HUES48 (cell line): ENCODE data around the gene SLC25A15.
A peak's percentile ranks its signal among the peaks of the same experiment; 100 is the strongest.
"Not testable (repeated sequence)": the region's sequence is repeated elsewhere in the genome, so short reads cannot be mapped to it uniquely, and the experiment has no call there.

ENCODE experiments used
- H3K27ac ChIP-seq: one replicate; pipeline ENCODE4 v1.7.0; 2013; ENCODE audit warnings: low read depth, low read length, inconsistent platforms
- H3K27me3 ChIP-seq: 2 replicates; pipeline ENCODE4 v1.6.1; 2013; ENCODE audit warnings: mild to moderate bottlenecking, low read length; ENCODE audit not compliant: control insufficient read depth, insufficient read depth
- H3K36me3 ChIP-seq: 2 replicates; pipeline ENCODE4 v1.6.1; 2013; ENCODE audit warnings: low read length; ENCODE audit not compliant: control insufficient read depth, insufficient read depth
- H3K4me1 ChIP-seq: 2 replicates; pipeline ENCODE4 v1.6.1; 2013; ENCODE audit warnings: mild to moderate bottlenecking, low read length; ENCODE audit not compliant: control insufficient read depth, insufficient read depth
- H3K4me3 ChIP-seq: 2 replicates; pipeline ENCODE4 v1.5.1; 2013; ENCODE audit warnings: mild to moderate bottlenecking, low read depth, low read length
- H3K9ac ChIP-seq: 2 replicates; pipeline ENCODE4 v1.6.1; 2013; ENCODE audit warnings: mild to moderate bottlenecking, low read depth, low read length, moderate library complexity
- H3K9me3 ChIP-seq: 2 replicates; pipeline ENCODE4 v1.6.1; 2013; ENCODE audit warnings: low read length; ENCODE audit not compliant: control insufficient read depth, insufficient read depth

SLC25A15 gene

GRCh38 chr13:40781717-40782116, 7.7 kb upstream of the SLC25A15 start:
- H3K36me3 ChIP-seq: no peaks in the 10 kb centered on the region
- H3K27ac ChIP-seq: no peak overlapping the region
- H3K9ac ChIP-seq: no peak overlapping the region
- no peaks in the 10 kb centered on the region for H3K9me3 ChIP-seq
- no peaks in the 10 kb centered on the region for H3K27me3 ChIP-seq
- no peak overlapping the region for H3K4me3 ChIP-seq
- H3K4me1 ChIP-seq: peaks cover 5% of the 10 kb centered on the region; the same call in 1 of the 2 replicates

- H3K27ac ChIP-seq: not testable (repeated sequence)
Observed at GRCh38 chr13:40782971-40783370, 6.4 kb upstream of the SLC25A15 start.

GRCh38 chr13:40784540-40784939, 4.9 kb upstream of the SLC25A15 start:
- H3K4me1 ChIP-seq: peaks cover 5% of the 10 kb centered on the region; the same call in 1 of the 2 replicates
- no peak overlapping the region for H3K4me3 ChIP-seq
- H3K9ac ChIP-seq: no peak overlapping the region
- no peak overlapping the region for H3K27ac ChIP-seq
- no peaks in the 10 kb centered on the region for H3K9me3 ChIP-seq
- no peaks in the 10 kb centered on the region for H3K27me3 ChIP-seq
- no peaks in the 10 kb centered on the region for H3K36me3 ChIP-seq

More at GRCh38 chr13:40782971-40783370, 6.4 kb upstream of the SLC25A15 start:
- H3K9ac ChIP-seq, H3K9me3 ChIP-seq, H3K4me1 ChIP-seq, H3K4me3 ChIP-seq, H3K27me3 ChIP-seq, H3K36me3 ChIP-seq: not testable (repeated sequence)

GRCh38 chr13:40786568-40786996, 2.8 kb upstream of the SLC25A15 start:
- no peak overlapping the region for H3K4me3 ChIP-seq

GRCh38 chr13:40787062-40787461, 2.3 kb upstream of the SLC25A15 start:
- no peaks in the 10 kb centered on the region for H3K9me3 ChIP-seq
- H3K36me3 ChIP-seq: no peaks in the 10 kb centered on the region
- H3K27me3 ChIP-seq: no peaks in the 10 kb centered on the region
- no peak overlapping the region for H3K9ac ChIP-seq
- peaks cover 5% of the 10 kb centered on the region for H3K4me1 ChIP-seq
- H3K27ac ChIP-seq: no peak overlapping the region
- no peak overlapping the region for H3K4me3 ChIP-seq

More at GRCh38 chr13:40786568-40786996, 2.8 kb upstream of the SLC25A15 start:
- no peaks in the 10 kb centered on the region for H3K9me3 ChIP-seq
- no peak overlapping the region for H3K27ac ChIP-seq
- H3K9ac ChIP-seq: no peak overlapping the region
- H3K4me1 ChIP-seq: peaks cover 5% of the 10 kb centered on the region
- no peaks in the 10 kb centered on the region for H3K36me3 ChIP-seq
- no peaks in the 10 kb centered on the region for H3K27me3 ChIP-seq

- peak overlapping the region; percentile 87 for H3K27ac ChIP-seq
- H3K27me3 ChIP-seq, H3K36me3 ChIP-seq, H3K9me3 ChIP-seq, H3K4me1 ChIP-seq: not testable (repeated sequence)
- peak overlapping the region; percentile 77 for H3K4me3 ChIP-seq
- H3K9ac ChIP-seq: peak overlapping the region; percentile 90
Observed at GRCh38 chr13:40788540-40789274, 704 bp upstream of the SLC25A15 start.

- Histone ChIP-seq H3K36me3 (peaks cover 16% of the 10 kb centered on the region; the same call in 1 of the 2 replicates), H3K27me3 (no peaks in the 10 kb centered on the region), H3K4me3 (peak overlapping the region; percentile 77), H3K9me3 (no peaks in the 10 kb centered on the region), H3K27ac (peak overlapping the region; percentile 87), H3K9ac (peak overlapping the region; percentile 90), H3K4me1 (peaks cover 5% of the 10 kb centered on the region)
Observed at GRCh38 chr13:40790154-40790616, 774 bp downstream of the SLC25A15 start.

GRCh38 chr13:40792284-40793051, 3.1 kb downstream of the SLC25A15 start:
- Histone ChIP-seq H3K4me1 (peaks cover 5% of the 10 kb centered on the region), H3K27ac (no peak overlapping the region), H3K9ac (no peak overlapping the region), H3K4me3 (no peak overlapping the region), H3K36me3 (peaks cover 30% of the 10 kb centered on the region), H3K9me3 (no peaks in the 10 kb centered on the region), H3K27me3 (no peaks in the 10 kb centered on the region)

GRCh38 chr13:40793339-40793738, 3.9 kb downstream of the SLC25A15 start:
- peaks cover 5% of the 10 kb centered on the region for H3K4me1 ChIP-seq
- H3K36me3 ChIP-seq: peaks cover 30% of the 10 kb centered on the region
- H3K9me3 ChIP-seq: no peaks in the 10 kb centered on the region
- H3K4me3 ChIP-seq: no peak overlapping the region
- no peak overlapping the region for H3K9ac ChIP-seq
- no peaks in the 10 kb centered on the region for H3K27me3 ChIP-seq
- H3K27ac ChIP-seq: no peak overlapping the region

- peaks cover 41% of the 10 kb centered on the region for H3K36me3 ChIP-seq
- H3K9me3 ChIP-seq: no peaks in the 10 kb centered on the region
- peaks cover 5% of the 10 kb centered on the region for H3K4me1 ChIP-seq
- H3K4me3 ChIP-seq: no peak overlapping the region
- H3K9ac ChIP-seq: no peak overlapping the region; the same call in 1 of the 2 replicates
- H3K27me3 ChIP-seq: no peaks in the 10 kb centered on the region
- H3K27ac ChIP-seq: no peak overlapping the region
Observed at GRCh38 chr13:40794414-40795368, 5.3 kb downstream of the SLC25A15 start.
